ENCODE results near the gene ZYG11A.
A peak's percentile ranks its signal among the peaks of the same experiment; 100 is the strongest.

The ZYG11A gene

DNA sequence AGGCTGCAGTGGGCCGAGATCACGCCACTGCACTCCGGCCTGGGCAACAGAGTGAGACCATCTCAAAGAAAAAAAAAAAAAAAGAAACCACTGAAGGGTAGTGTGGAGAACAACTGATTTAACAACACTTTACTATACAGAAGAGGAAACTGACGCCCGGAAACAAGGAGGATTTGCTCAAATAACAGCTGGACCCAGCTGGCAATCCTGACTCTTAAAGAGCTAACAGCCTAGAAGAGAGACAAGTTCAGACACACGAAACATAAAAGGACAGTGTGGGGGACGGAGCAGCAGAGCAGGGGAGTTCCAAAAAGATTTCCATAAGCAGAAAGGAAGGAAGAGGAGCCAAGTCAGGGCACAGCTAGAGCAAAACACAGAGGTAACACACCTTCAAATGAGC, 74.6 kb downstream of the ZYG11A start:
- no peak for DNase-seq (ENCODE audit: low read depth in 2 of 3, low spot score in 2 of 3)

DNA sequence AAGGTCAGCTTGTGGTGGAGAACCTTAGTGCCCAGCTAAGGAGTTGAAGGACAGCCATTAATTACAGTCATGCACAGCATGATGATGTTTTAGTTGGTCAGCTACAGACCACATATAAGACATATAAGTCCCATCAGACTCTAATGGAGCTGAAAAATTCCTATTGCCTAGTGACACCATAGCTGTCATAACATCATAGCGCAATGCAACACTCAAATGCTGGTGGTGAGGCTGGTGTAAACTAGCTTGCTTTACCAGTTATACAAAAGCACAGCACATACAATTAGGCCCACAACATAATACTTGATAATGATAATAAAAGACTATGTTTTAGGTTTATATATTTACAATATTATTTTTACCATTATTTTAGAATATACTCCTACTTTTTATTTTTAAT, 75.0 kb downstream of the ZYG11A start:
- no peak for DNase-seq (ENCODE audit: low read depth in 2 of 3, low spot score in 2 of 3)

DNA sequence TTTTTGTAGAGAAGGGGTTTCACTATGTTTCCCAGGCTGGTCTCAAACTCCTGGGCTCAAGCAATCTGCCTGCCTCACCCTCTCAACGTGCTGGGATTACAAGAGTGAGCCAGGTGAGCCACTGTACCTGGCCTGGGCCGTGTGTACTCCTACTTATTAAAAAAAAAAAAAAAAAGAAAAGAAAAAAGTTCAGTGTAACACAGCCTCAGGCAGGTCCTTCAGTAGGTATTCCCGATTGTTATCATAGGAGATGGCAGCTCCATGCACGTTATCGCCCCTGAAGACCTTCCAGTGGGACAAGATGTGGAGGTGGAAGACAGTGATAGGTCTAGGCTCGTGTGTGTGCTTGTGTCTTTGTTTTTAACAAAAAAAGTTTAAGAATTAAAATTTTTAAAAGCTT, 75.6 kb downstream of the ZYG11A start:
- no peak for DNase-seq (ENCODE audit: low read depth in 2 of 3, low spot score in 2 of 3)

DNA sequence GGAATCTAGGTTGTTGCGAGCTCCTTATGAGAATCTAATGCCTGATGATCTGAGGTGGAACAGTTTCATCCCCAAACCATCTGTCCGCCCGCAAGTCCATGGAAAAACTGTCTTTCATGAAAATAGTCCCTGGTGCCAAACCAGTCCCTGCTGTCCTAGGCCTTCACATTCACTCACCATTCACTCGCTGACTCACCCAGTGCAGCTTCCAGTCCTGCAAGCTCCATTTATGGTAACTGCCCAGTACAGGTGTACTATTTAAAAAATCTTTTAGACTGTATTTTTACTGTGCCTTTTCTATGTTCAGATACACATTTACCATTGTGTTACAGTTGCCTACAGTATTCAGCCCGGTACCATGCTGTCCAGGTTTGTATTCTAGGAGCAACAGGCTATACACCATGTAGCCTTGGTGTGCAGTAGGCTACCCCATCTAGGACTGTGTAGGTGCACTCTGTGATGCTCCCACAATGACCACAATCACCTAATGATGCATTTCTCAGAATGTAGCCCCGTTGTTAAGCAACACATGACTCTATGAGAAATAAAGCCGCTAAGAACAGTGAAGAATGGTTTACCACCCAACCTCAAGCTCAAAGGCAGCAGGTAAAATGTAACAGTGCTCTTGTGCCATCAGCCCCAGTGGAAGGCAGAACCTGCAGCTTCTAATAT, 76.6 kb downstream of the ZYG11A start:
- no peak for DNase-seq (ENCODE audit: low read depth in 2 of 3, low spot score in 2 of 3)

DNA sequence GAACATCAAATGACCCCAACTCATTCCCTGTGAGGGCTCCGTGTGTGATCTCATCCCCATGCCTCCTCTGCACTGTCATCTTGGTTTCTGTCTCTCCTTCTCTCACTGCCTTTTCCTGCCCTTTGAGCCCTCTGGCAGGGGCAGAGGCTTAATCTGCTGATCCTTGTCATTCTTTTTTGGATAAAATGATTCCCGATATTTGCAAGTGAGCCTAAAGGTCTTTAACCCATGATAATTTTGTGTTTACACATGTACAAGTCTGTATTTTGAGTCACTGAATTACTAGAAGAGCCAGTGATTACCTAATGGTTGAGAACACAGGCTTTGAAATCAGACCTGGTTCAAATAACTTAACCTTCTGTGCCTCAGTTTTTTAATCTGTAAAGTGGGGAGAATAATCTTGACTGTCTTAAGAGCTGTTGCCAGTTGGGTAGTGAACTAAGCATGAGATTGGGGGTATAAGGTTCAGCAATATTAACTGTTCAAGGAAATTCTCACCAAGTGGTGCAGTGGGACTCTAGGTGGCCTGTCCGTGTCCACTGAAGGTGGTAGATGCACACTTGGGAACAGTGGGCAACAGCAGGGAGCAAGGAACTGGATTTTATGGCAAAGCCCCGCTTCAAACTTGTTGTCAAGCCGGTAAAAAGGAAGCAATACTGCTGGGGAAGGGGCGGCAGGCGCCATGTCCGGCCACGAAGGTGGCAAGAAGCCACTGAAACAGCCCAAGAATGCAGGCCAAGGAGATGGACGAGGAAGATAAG, 77.3 kb downstream of the ZYG11A start:
- DNase-seq (ENCODE audit: low read depth in 2 of 3, low spot score in 2 of 3), result no peak

DNA sequence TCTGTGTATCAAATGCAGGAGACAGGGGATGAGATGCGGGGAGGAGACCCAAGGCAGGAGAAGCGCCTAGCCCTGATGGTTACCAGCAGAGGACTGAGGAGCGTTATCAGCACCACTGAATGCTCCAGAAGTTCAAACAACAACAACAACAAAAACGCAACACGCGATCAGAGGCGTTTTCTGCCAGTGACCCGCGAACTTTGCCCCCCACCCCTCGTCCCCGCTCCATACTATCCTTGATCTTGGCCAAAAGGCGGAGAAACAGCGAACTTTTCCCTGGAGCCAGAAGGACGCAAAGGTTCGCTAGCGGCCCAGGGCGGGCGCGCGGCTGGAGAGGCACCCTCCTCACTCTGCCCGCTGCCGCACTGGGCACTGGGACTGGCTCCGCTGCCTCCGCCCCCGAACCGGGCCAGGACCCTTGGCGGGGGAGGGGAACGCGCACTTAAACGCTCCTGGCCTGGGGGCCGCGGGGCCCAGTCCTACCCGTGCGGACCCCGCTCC, 78.3 kb downstream of the ZYG11A start:
- no peak for DNase-seq (ENCODE audit: low read depth in 2 of 3, low spot score in 2 of 3)

DNA sequence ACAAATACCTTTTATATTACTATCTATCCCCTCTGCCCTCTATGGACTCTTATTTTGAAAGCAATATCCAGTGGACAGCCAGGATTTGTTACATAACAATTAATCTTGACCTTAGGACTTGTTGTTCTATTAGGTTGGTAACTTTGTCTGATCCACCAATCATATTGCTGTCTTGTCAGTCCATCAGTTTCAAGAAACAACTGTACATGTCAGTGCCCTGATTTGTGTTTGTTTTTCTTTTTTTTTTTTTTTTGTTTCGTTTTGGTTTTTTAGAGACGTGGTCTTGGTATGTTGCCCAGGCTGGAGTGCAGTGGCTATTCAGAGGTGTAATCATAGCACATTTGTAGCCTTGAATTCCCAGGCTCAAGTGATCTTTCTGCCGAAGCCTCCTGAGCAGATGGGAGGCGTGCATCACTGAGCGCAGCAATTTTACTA, 83.0 kb downstream of the ZYG11A start:
- no peak for DNase-seq (ENCODE audit: low read depth in 2 of 3, low spot score in 2 of 3)

DNA sequence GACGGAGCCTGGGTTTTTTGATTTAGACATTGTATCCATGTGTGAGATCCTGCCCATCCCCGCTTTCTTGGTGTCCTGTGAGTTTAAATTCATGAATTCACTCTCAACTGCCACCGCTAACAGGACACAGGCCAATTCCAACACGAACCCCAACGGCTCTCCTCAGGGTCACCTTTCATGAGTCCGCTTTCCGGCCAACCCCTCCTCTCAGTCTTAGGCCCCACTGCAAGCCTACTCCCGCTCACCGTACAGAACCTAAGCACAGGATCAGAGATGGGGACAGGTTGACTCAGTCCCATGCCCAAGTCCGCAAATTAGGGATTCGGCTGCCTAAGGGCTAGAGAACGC, 84.3 kb downstream of the ZYG11A start:
- DNase-seq (ENCODE audit: low read depth in 2 of 3, low spot score in 2 of 3), result no peak

DNA sequence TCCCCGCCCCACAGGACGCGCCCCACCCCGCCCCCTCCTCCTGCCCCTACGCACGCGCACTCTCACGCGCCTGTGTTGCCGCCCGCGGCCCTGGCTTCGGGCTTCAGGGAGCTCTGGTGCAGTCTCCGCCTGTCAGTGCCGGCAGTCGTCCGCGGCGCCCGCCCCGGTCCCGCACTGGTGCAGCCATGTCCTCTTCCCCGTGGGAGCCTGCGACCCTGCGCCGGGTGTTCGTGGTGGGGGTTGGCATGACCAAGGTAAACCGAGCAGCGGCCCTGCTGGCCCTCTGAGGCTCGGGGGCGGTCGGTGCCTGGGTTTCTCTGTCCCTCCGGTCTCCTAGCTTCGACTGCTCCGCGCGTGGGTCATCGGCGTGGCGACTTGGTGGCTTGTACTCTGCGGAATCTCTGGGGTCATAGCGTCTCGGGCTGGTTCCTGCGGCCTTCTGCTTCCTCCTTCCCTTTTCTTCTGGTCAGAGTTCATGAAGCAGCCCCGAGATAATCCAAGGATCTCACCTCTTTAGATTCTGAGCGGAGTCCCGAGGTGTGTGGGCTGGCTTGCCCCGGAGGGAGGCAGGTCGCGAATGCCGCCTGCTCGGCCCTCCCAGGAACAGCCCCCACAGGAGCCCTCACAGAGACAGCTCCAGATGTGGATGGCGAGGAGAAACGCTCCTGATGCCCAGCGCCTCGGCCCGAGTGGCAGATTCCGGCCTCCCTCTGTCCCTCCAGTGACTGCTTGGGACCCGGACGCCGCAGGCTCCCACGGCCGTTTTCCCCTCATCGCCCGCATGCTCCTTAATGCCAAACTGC, 84.9 kb downstream of the ZYG11A start, which contains the start of gene SCP2:
SCP2 (plus strand) TSS at position 65 of the 803 bp plus-strand sequence; CDS start at position 186, 121 bp downstream.
- peak; percentile 51 to 62 (median 62) for DNase-seq (ENCODE audit: low read depth in 2 of 3, low spot score in 2 of 3)

DNA sequence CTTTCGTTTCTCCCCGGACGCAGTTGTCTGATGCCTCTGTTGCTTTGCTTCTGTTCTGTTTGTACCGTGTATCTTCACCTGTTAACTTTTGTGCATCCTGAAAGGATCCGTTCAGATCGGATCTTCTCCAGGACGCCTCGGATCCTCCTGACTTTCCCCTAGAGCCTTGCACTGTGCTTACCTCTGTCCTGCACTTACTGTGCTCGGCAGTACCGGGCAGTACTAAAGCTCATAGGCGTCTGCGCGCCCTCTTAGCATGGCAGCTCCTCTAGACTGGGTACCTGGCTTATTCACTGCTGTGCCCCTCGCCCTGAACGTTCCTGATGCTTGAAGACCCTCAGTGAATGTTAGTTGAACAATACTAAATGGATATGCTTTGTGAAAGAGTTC, 85.5 kb downstream of the ZYG11A start:
- DNase-seq (ENCODE audit: low read depth in 2 of 3, low spot score in 2 of 3), result no peak

DNA sequence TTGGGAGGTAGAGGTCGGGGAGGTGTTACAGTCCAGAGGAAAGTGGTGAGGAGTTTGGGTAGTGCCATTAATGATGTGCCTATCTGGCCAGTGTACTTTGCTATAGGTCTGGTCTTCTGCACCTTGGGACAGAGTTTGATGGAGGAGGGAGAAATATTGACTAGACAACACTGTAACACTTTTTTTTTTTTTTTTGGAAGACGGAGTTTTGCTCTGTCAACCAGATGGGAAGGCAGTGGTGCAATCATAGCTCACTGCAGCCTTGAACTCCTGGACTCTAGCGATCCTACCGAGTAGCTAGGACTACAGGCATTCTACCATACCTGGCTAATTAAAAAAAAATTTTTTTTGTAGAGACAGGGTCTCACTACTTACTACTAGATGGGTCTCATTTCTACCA, 86.5 kb downstream of the ZYG11A start:
- no peak for DNase-seq (ENCODE audit: low read depth in 2 of 3, low spot score in 2 of 3)

DNA sequence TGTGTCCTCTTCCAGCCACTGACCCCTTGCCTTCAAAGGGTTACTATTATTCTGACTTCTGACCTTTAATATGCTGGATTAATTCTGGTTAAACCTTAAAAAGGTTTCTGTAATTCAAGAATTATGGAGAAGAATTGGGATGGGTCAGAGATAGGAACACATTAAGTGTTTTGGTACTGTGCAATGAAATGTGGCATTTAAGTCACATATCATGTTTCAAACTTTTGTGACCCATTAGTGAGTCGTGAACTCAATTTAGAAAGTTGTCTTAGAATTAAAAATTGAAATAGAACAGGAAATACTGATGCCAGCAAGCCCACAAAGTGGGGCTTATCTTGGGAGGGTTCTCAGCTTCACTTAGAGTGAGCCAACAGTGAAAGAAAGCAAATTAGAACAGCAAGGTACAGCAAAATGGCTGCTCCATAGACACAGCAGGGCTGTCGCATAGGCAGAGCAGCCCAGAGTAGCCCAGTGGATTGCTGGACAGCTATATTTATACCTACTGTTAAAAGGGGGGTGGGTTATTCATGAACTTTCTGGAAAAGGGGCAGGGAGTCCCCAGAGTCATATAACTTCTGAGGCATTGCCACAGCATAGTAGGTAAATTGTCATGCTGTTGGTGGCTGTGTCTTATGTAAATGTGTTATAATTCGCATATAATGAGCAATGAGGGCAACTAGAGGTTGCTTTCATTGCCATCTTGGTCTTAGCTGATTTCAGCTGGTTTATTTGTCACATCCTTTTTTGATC, 95.0 kb downstream of the ZYG11A start:
- DNase-seq (ENCODE audit: low read depth in 2 of 3, low spot score in 2 of 3), result no peak

DNA sequence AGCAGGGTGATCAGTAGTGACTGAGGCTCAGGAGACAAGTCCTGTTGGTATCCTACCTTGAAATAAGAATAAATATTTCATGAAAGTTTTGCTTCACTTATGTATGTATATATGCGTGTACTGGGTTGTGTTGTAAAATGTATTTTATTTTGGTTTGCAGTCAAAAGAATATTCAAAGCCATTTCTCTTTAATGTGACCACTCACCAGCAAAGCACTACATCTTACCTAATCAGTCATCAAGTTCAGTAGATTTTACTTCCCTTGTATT, 95.6 kb downstream of the ZYG11A start:
- DNase-seq (ENCODE audit: low read depth in 2 of 3, low spot score in 2 of 3), result no peak

DNA sequence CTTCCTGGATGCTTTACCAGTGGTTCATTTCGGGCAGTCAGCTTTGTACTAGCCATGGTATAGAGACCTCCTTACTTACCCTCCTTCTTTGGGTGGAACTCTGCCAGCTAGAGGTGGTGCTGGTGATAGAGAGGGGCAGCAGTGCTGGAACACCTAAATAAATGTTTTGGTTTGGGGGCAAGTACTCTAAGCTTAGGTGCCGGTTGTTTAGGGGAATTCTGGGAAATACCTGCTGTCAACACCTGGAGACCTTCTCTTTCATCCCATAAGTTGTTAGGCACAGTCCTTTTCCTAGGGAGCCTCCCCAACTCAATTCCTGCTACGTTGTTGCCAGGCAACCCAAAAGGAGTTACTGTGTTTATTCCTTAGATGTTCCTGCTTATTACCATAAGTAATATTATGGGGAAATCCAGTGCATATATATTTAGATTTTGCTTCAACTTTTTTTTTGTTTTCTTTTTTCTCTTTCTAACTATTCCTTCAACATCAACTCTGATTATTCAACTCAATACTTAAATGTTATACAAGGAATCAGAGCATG, 101.4 kb downstream of the ZYG11A start:
- no peak for DNase-seq (ENCODE audit: low read depth in 2 of 3, low spot score in 2 of 3)

DNA sequence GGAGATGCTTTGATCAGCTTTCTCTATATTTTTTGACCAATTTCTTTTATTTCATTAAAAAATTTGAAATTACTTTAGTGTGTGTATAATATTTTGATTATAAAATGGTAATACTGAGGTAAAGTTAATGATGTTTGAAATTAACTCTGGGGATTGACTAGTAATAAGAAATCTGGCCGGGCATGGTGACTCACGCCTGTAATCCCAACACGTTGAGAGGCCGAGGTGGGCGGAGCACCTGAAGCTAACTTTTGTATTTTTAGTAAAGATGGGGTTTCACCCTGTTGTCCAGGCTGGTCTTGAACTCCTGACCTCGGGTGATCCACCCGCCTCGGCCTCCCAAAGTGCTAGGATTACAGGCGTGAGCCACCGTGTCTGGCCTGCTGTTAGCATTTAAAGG, 102.0 kb downstream of the ZYG11A start:
- DNase-seq (ENCODE audit: low read depth in 2 of 3, low spot score in 2 of 3), result no peak

Data from activated CD8-positive, alpha-beta memory T cell treated with anti-CD3 and anti-CD28 coated beads for 48 hours (primary cell).